ENCODE data around the gene CACNG3.
"Not testable (repeated sequence)": the region's sequence is repeated elsewhere in the genome, so short reads cannot be mapped to it uniquely, and the experiment has no call there.

Gene CACNG3

DNA sequence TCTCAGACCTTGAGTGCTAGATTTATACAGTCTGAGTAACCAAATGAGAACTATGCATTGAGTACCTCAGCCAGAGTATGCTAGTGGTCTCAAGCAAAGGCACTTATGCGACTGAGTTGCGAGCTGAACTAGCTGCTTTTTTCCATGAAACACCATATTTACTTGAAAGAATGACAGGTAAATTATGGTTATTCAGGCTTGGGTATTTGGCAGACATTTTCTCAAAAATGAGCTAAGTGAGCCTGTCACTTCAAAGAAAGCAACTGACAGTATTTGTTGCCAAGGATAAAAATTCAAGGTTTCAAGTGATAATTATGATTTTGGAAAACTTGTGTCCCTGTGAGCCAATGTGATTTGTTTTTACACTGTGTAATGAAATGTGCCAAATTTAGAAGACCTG is 19.3 kb downstream of the CACNG3 start:
- no peak for DNase-seq (ENCODE audit: low read depth in 2 of 2, low spot score in 1 of 2)

DNA sequence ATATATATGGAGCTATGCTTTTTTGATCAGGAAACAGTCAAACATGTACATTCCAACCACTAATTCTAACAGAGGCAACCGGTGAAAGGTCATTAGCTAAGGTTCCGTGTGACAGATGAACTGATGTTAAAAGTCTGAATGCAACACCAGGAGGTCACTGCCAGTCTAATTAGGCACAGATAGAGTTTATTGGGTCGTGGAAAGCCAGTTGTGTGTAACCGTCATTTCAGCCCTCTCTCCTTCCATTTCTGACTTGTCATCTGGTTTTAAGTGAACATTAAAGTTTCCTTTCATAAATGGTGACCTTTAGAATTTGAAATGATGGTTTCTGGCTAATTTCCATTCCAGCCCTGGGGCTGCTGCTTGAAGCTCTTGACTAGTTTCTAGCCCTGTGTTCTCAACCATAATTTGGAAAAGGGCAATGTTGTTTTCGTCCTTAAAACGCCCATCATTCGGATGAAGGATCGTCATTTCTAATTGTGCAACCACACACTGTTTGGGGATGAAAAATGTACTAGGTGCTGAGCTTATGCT is 23.9 kb downstream of the CACNG3 start:
- no peak for DNase-seq (ENCODE audit: low read depth in 2 of 2, low spot score in 1 of 2)

GRCh38 chr16:24281466-24281865 is 25.3 kb downstream of the CACNG3 start:
- no peak for DNase-seq (ENCODE audit: low read depth in 2 of 2, low spot score in 1 of 2)

- no peak for DNase-seq (ENCODE audit: low read depth in 2 of 2, low spot score in 1 of 2)
These were observed 26.0 kb downstream of the CACNG3 start for GRCh38 chr16:24282141-24282540.

GRCh38 chr16:24286741-24287405 is 30.7 kb downstream of the CACNG3 start:
- no peak for DNase-seq (ENCODE audit: low read depth in 2 of 2, low spot score in 1 of 2)

- DNase-seq (ENCODE audit: low read depth in 2 of 2, low spot score in 1 of 2) = no peak
These were observed 32.4 kb downstream of the CACNG3 start for GRCh38 chr16:24288516-24288915.

GRCh38 chr16:24289166-24289700 is 33.1 kb downstream of the CACNG3 start:
- DNase-seq (ENCODE audit: low read depth in 2 of 2, low spot score in 1 of 2) = no peak

- DNase-seq (ENCODE audit: low read depth in 2 of 2, low spot score in 1 of 2) = no peak
These were observed 35.8 kb downstream of the CACNG3 start for GRCh38 chr16:24291932-24292331.

DNA sequence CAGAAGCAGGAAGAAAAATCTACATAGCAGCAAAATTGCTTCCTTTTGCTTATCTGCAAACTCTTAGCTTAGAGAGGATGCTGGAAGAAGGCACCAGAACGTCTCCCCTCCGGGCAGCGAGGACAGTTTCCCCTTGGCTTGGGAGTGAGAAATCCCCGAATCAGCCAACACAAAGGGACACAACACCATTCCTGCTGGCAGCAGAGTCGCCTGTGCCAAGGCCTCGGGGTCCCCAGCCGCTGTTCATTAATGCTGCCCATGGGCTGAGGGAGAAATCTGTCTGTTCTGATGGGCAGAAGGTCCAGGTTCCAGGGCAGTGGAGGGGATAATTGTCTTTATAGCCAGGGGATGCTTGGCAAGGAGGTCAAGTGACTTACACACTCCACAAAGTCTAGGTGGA is 38.0 kb downstream of the CACNG3 start:
- no peak for DNase-seq (ENCODE audit: low read depth in 2 of 2, low spot score in 1 of 2)

DNA sequence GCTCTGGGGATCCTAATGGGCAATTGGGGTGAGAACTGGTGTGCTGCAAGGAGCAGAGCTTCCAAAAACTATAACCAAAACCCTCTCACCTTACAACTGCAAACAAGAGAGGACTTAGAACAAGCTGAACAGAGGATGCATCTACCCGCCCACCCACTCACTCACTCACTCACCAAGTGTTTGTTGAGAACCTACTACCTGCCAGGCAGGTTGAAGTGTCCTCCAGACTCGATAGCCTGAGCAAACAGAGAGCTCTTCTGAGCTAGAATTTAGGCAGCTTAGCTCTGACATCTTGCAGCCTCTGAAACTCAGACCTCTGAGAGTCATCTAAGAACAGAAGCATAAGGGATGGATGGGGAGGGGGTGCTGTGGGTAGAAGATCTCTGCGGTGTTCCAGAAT is 41.2 kb downstream of the CACNG3 start:
- DNase-seq (ENCODE audit: low read depth in 2 of 2, low spot score in 1 of 2) = no peak

GRCh38 chr16:24298548-24299167 is 42.5 kb downstream of the CACNG3 start:
- DNase-seq (ENCODE audit: low read depth in 2 of 2, low spot score in 1 of 2) = no peak

DNA sequence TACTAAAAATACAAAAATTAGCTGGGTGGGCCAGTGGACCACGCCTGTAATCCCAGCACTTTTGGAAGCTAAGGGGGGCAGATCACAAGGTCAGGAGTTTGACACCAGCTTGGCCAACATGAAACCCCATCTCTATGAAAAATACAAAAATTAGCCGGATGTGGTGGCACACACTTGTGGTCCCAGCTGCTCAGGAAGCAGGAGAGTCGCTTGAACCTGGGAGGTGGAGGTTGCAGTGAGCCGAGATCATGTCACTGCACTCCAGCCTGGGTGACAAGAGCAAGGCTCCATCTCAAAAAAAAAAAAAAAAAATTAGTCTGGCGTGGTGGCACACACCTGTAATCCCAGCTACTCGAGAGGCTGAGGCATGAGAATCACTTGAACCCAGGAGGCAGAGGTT is 44.6 kb downstream of the CACNG3 start:
- DNase-seq (ENCODE audit: low read depth in 2 of 2, low spot score in 1 of 2) = not testable (repeated sequence)

- no peak for DNase-seq (ENCODE audit: low read depth in 2 of 2, low spot score in 1 of 2)
These were observed 46.5 kb downstream of the CACNG3 start for GRCh38 chr16:24302636-24303035.

GRCh38 chr16:24308200-24308599 is 52.1 kb downstream of the CACNG3 start:
- no peak for DNase-seq (ENCODE audit: low read depth in 2 of 2, low spot score in 1 of 2)

DNA sequence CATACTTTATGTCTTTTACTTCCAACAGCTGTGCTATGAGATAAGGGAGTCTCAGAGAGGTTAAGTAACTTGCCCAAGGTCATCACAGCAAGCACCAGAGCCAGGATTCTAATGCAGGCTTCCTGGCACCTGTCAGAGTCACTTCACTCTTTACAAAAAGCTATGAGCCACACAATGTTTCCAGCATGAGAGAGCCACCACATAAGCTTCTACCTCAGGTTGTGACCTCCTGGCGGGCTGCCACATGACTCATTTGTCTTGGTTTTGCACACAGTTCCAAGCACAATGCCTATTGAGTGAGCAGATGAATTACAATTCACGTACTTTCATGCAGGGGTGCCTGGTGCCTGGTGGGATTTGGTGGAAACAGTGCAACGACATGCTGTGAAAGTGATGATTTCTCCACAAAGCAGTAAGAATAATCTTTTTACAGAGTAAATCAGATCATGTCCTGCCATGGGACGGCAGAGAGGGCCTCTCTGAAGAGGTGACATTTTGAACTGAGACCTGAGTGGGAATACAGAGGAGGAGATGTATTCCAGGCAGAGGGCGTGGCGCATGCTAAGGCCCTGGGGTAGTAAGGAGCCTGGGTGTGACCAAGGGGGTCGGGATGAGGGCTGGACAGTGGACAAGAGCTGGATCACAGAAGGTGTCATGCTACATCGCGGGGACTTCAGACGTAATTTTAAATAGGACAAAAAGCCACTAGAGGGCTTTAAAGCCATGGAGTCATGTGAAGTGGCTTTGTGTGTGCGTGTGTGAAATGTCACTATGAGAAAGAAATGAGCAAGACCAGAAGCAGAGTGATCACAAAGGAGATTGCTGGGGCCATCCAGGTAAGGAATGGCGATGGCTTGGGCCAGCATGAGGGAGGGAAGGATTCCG is 53.4 kb downstream of the CACNG3 start:
- DNase-seq (ENCODE audit: low read depth in 2 of 2, low spot score in 1 of 2) = no peak

DNA sequence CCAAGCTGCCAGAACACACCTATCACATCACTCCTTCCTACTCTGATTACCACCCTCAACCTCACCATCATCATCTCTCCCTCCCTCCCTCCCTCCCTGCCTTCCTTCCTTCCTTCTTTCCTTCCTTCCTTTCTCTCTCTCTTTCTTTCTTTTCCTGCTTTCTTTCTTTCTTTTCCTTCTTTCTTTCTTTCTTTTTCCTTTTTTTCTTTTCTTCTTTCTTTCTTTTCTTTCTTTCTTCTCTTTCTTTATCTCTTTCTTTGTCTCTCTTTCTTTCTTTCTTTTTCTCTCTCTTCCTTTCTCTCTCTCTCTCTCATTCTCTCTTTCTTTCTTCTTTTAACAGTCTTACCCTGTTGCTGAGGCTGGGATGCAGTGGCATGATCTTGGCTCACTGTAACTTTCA is 59.2 kb downstream of the CACNG3 start:
- DNase-seq (ENCODE audit: low read depth in 2 of 2, low spot score in 1 of 2) = no peak

- no peak for DNase-seq (ENCODE audit: low read depth in 2 of 2, low spot score in 1 of 2)
These were observed 62.5 kb downstream of the CACNG3 start for GRCh38 chr16:24318680-24319079.

DNA sequence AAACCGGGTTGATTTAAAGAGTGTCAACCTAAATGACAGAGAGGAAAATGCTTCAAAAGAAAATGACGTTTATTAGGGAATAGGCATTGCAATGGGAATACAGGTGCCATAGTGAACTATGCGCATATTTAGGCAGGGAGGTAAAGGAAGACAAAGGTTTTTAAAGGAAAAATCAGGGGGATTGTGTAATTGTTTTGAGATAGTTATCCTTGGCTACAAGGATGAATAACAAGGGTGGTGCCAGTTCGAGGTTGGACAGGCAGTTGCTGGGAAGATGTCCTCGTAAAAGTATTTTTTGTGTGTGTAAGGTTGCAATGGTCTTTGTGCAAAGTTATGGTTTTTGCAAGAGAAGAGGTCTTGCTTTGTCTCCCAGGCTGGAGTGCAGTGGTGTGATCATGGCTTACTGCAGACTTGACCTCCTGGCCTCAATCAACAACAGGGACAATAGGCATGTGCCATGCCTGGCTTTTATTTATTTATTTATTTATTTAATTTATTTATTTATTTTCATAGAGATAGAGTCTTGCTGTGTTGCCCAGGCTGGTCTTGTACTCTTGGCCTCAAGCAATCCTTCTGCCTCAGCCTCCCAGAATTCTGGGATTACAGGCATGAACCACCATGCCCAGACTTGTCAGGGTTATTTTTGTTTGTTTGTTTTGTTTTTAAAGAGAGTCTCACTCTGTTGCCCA is 63.1 kb downstream of the CACNG3 start:
- no peak for DNase-seq (ENCODE audit: low read depth in 2 of 2, low spot score in 1 of 2)

- DNase-seq (ENCODE audit: low read depth in 2 of 2, low spot score in 1 of 2) = no peak
These were observed 66.0 kb downstream of the CACNG3 start for GRCh38 chr16:24322106-24322505.

DNA sequence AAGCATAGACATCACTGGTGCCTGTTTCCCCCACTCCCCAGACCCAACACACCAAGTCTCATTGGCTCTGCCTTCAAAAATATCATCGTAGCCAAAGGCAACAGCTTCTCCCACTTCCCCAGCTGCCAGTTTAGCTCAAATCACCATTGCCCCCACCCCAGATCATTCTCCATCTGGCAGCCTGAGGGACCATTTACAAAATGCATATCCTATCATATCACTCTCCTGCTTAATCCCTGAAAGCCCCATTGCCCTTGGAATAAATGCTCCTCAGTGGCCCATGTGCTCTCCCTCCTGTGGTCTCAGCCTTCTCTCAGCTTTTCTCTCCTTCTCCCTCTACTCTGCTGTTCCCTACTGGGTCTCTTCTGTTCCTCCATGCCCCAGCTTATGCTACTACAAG is 68.3 kb downstream of the CACNG3 start:
- no peak for DNase-seq (ENCODE audit: low read depth in 2 of 2, low spot score in 1 of 2)

GRCh38 chr16:24328835-24329452 is 72.8 kb downstream of the CACNG3 start:
- no peak for DNase-seq (ENCODE audit: low read depth in 2 of 2, low spot score in 1 of 2)
